ENCODE data around the gene GARIN5A. TPM values are rescaled to one million over a fixed set of nuclear protein-coding genes. Genes with fewer than 3 reads are reported as not detected.

The GARIN5A gene
- total RNA-seq, 4 donors from 2014 or later = 0.53 to 2.0 (median 1.5) TPM

GRCh38 chr19:50500753-50501151 is 24.1 kb upstream of the GARIN5A start:
- peaks cover 0 to 3% (median 0%) of the 10 kb centered on the region in 3 donors for H3K36me3 ChIP-seq
- H3K27me3 ChIP-seq = no peaks in the 10 kb centered on the region
- intact Hi-C loops (cut with DNase I) = no loop called here
- no peak overlapping the region for H3K4me3 ChIP-seq
- H3K9me3 ChIP-seq = no peaks in the 10 kb centered on the region
- TF ChIP-seq CTCF (IDR thresholded peaks at IDR 0.05) (no peak), POLR2A (IDR thresholded peaks at IDR 0.05) (no peak)
- 79 to 88% methylated on average over 1 to 5 of the region's 10 CpGs for WGBS, 2 donors
- no peak overlapping the region for H3K27ac ChIP-seq
- DNase-seq = no peak
- H3K4me1 ChIP-seq = no peaks in the 10 kb centered on the region

GRCh38 chr19:50500060-50500752 is 23.6 kb upstream of the GARIN5A start:
- Histone ChIP-seq H3K27me3 (no peaks in the 10 kb centered on the region), H3K27ac (no peak overlapping the region), H3K36me3 (no peaks in the 10 kb centered on the region), H3K4me1 (no peaks in the 10 kb centered on the region), H3K4me3 (no peak overlapping the region), H3K9me3 (no peaks in the 10 kb centered on the region)
- intact Hi-C loops (cut with DNase I) = no loop called here
- TF ChIP-seq CTCF (IDR thresholded peaks at IDR 0.05) = no peak
- no peak for TF ChIP-seq POLR2A (IDR thresholded peaks at IDR 0.05)
- DNase-seq = no peak
- WGBS, 2 donors = 51 to 57% methylated on average over 15 to 17 of the region's 27 CpGs

- intact Hi-C loops (cut with DNase I) = no loop called here
- no peak overlapping the region for H3K4me3 ChIP-seq
- no peak overlapping the region for H3K27ac ChIP-seq
- 83 to 84% methylated on average over 11 of the region's 11 CpGs for WGBS, 2 donors
- no peak for DNase-seq
- no peaks in the 10 kb centered on the region for H3K27me3 ChIP-seq
- H3K9me3 ChIP-seq = no peaks in the 10 kb centered on the region
- no peak for TF ChIP-seq POLR2A (IDR thresholded peaks at IDR 0.05)
- no peak for TF ChIP-seq CTCF (IDR thresholded peaks at IDR 0.05)
- no peaks in the 10 kb centered on the region for H3K36me3 ChIP-seq
- no peaks in the 10 kb centered on the region for H3K4me1 ChIP-seq
These were observed 21.8 kb upstream of the GARIN5A start for GRCh38 chr19:50498219-50499056.

GRCh38 chr19:50497022-50497405 is 20.4 kb upstream of the GARIN5A start:
- peaks cover 0 to 3% (median 0%) of the 10 kb centered on the region in 3 donors for H3K4me1 ChIP-seq
- H3K27ac ChIP-seq = no peak overlapping the region
- 80 to 91% methylated on average over 6 to 7 of the region's 8 CpGs for WGBS, 2 donors
- H3K9me3 ChIP-seq = no peaks in the 10 kb centered on the region
- H3K36me3 ChIP-seq = no peaks in the 10 kb centered on the region
- no peak overlapping the region for H3K4me3 ChIP-seq
- no peaks in the 10 kb centered on the region for H3K27me3 ChIP-seq
- DNase-seq = no peak
- TF ChIP-seq POLR2A (IDR thresholded peaks at IDR 0.05) (no peak), CTCF (IDR thresholded peaks at IDR 0.05) (no peak)
- intact Hi-C loops (cut with DNase I) = no loop called here
